ENCODE data around the gene OARD1.

The OARD1 gene

GRCh38 chr6:41047745-41048732 lies 24.1 kb downstream of the OARD1 start:
- DNase-seq (ENCODE audit: low spot score): no peak

- DNase-seq (ENCODE audit: low spot score): no peak
These were observed 24.9 kb downstream of the OARD1 start for GRCh38 chr6:41047306-41047705.

- no peak for DNase-seq (ENCODE audit: low spot score)
These were observed 26.1 kb downstream of the OARD1 start for GRCh38 chr6:41046084-41046483.

- no peak for DNase-seq (ENCODE audit: low spot score)
These were observed 26.5 kb downstream of the OARD1 start for GRCh38 chr6:41045664-41046063.

- no peak for DNase-seq (ENCODE audit: low spot score)
These were observed 29.0 kb downstream of the OARD1 start for GRCh38 chr6:41043151-41043550.

- DNase-seq (ENCODE audit: low spot score): no peak
These were observed 29.7 kb downstream of the OARD1 start, which contains the start of gene TSPO2 for GRCh38 chr6:41042226-41043055. TSPO2 (plus strand) TSS chr6:41042467; CDS start chr6:41042986, 519 bp downstream.

- DNase-seq (ENCODE audit: low spot score): no peak
These were observed 31.1 kb downstream of the OARD1 start for GRCh38 chr6:41040940-41041536.

- DNase-seq (ENCODE audit: low spot score): no peak
These were observed 31.8 kb downstream of the OARD1 start for GRCh38 chr6:41040101-41040939.

- DNase-seq (ENCODE audit: low spot score): peak; percentile 52
These were observed 32.8 kb downstream of the OARD1 start, which contains the start of gene UNC5CL for GRCh38 chr6:41039060-41039998. UNC5CL (minus strand) TSS chr6:41039221; CDS start chr6:41035074, 4,147 bp downstream.

- DNase-seq (ENCODE audit: low spot score): no peak
These were observed 34.0 kb downstream of the OARD1 start for GRCh38 chr6:41038205-41038604.

GRCh38 chr6:41037107-41037900 lies 34.9 kb downstream of the OARD1 start:
- DNase-seq (ENCODE audit: low spot score): no peak

- DNase-seq (ENCODE audit: low spot score): no peak
These were observed 35.6 kb downstream of the OARD1 start for GRCh38 chr6:41036601-41037000.

GRCh38 chr6:41036186-41036585 lies 36.0 kb downstream of the OARD1 start:
- DNase-seq (ENCODE audit: low spot score): no peak

- no peak for DNase-seq (ENCODE audit: low spot score)
These were observed 38.4 kb downstream of the OARD1 start for GRCh38 chr6:41033776-41034175.

GRCh38 chr6:41032830-41033229 lies 39.3 kb downstream of the OARD1 start:
- DNase-seq (ENCODE audit: low spot score): no peak

GRCh38 chr6:41028561-41029412 lies 43.4 kb downstream of the OARD1 start:
- DNase-seq (ENCODE audit: low spot score): no peak

GRCh38 chr6:41027799-41028560 lies 44.2 kb downstream of the OARD1 start:
- peak; percentile 73 for DNase-seq (ENCODE audit: low spot score)

- DNase-seq (ENCODE audit: low spot score): no peak
These were observed 44.9 kb downstream of the OARD1 start for GRCh38 chr6:41027241-41027640.
